Esophagus muscularis mucosa (tissue), 4 donors: Measurements from ENCODE around the gene MEIS1. TPM values are rescaled to one million over a fixed set of nuclear protein-coding genes. Genes with fewer than 3 reads are reported as not detected.

Experiments
- DNase-seq: peaks from one replicate; pipeline ENCODE4 v3.0.0-alpha.2; 2017; ENCODE audit errors: extremely low spot score
- H3K27ac ChIP-seq, 4 donors: fragments of 200-600 bp; sonication (generic); replicated peaks in 1 of 4; 1 replicate in 3 of 4; 2 replicates in 1 of 4; pipeline ENCODE4 v1.5.1; 2016 to 2019; ENCODE audit warnings: mild to moderate bottlenecking in 1 of 4
- H3K27me3 ChIP-seq, 4 donors: fragments of 200-600 bp; sonication (generic); one replicate each; pipeline versions ENCODE4 v1.5.1 to v1.6.0; 2016 to 2019
- H3K36me3 ChIP-seq, 4 donors: fragments of 200-600 bp; sonication (generic); one replicate each; pipeline ENCODE4 v1.5.1; 2016 to 2019
- H3K4me1 ChIP-seq, 4 donors: fragments of 200-600 bp; sonication (generic); one replicate each; pipeline ENCODE4 v1.5.1; 2016 to 2019
- H3K4me3 ChIP-seq, 4 donors: fragments of 200-600 bp; sonication (generic); 1 replicate in 2 of 4; 2 replicates in 2 of 4; pipeline ENCODE4 v1.5.1; 2016 to 2019; ENCODE audit warnings: mild to moderate bottlenecking in 4 of 4, moderate library complexity in 1 of 4
- H3K9me3 ChIP-seq, 4 donors: fragments of 200-600 bp; sonication (generic); 1 replicate in 3 of 4; 2 replicates in 1 of 4; pipeline ENCODE4 v1.5.1; 2016 to 2019
- CTCF ChIP-seq, 3 experiments: fragments of 200-600 bp in 2 of 3; fragments of 450-650 bp in 1 of 3; sonication (generic) in 2 of 3; IDR thresholded peaks; one replicate each; pipeline ENCODE4 v1.5.1; 2017 to 2019; ENCODE audit warnings: antibody characterized with exemption in 3 of 3, mild to moderate bottlenecking in 2 of 3, moderate library complexity in 1 of 3
- EP300 ChIP-seq: sonication (generic); formaldehyde crosslinking; IDR thresholded peaks from one replicate; pipeline ENCODE4 v1.6.1; 2017; ENCODE audit warnings: antibody characterized with exemption
- POLR2A ChIP-seq: fragments of 450-650 bp; IDR thresholded peaks from one replicate; pipeline ENCODE4 v1.6.1; 2017; ENCODE audit warnings: antibody characterized with exemption, moderate library complexity, mild to moderate bottlenecking, low read depth
- POLR2AphosphoS5 ChIP-seq, 2 donors: sonication (generic); formaldehyde crosslinking; IDR thresholded peaks; one replicate each; pipeline ENCODE4 v1.6.1; 2017; ENCODE audit warnings: antibody characterized with exemption in 2 of 2
- WGBS: methylation state at CpG from one replicate; pipeline ENCODE4 v1.1.5; 2018; 5-methylcytosine and 5-hydroxymethylcytosine counted together
- intact Hi-C: fragments of 100-400 bp; cut with DNase I; formaldehyde crosslinking; loops from one replicate; pipeline ENCODE4 v1.15.1; 2023
- total RNA-seq, 4 donors: library from RNA; depleted of rRNA; stranded (reverse); fragments of >200 nt; gene quantifications; one replicate each; pipeline versions ENCODE4 v1.1.0 to v1.2.1, GENCODE V29; 2016

The MEIS1 gene
- 100 to 1,000 TPM in 3 of 4 donors, 10 to 100 TPM in 1; 89.8 to 166 (median 132) TPM for total RNA-seq

DNA sequence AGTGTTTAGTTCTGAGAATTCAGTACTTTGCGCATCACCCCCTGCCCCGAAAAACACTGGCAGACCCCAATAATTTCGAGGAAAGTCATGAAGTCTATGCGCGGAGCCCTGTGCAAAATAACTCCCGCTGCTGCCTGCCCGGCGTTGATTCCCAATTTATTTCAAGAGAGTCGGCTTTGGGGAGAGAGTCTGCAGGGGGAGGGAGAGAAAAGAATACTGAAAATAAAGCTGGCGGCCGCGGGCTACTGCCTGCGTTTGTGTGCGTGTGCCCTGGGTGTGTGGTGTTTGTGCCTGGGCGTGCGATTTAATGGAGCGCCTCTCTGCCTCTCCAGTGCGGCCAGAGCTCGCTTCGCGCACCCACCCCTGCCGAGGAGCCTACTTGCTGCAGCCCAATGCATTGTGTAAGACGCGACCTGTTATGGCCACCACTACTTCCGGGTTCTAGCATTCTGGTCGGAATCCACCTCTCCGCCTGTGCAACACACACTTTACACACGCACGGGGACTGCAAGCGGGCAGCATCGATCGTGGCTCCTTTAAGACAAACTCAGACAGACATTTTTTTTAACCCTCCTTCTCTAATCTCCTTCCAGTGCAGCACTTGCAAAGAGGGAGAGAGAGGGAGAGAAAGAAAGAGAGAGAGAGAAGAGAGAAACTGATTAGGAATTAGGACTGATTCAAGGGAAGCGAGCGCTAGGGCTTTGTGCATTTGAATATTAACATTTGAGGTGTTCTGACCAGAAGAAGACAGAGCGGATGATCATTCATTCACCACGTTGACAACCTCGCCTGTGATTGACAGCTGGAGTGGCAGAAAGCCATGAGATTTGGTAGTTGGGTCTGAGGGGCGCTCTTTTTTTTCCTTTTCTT lies at the start of gene MEIS1:
Gene MEIS1 (plus strand): TSS at position 447 of the 870 bp plus-strand sequence. CDS start 732 bp downstream, outside the sequence.
- TF ChIP-seq POLR2A (peak; percentile 73), POLR2AphosphoS5 (IDR thresholded peaks at IDR 0.05) (peak; percentile 99 to 100), EP300 (no peak), CTCF (IDR thresholded peaks at IDR 0.05) (peak in 1 of 3 experiments; percentile 11)
- peaks cover 0 to 8% (median 0%) of the 10 kb centered on the region in 4 donors for H3K36me3 ChIP-seq
- H3K4me3 ChIP-seq, result peak within 1 kb of the TSS; percentile 77 to 85 (median 80)
- peaks cover 0 to 31% (median 22%) of the 10 kb centered on the region in 4 donors for H3K4me1 ChIP-seq
- no peaks in the 10 kb centered on the region for H3K9me3 ChIP-seq
- DNase-seq, result peak; percentile 98
- no peaks in the 10 kb centered on the region for H3K27me3 ChIP-seq
- WGBS, result under 1% methylated on average over 34 of the region's 38 CpGs
- intact Hi-C loops, result loop anchor here (5.0 kb wide), 4 partner anchors 257 to 1412 kb away; no protein-coding TSS in a partner anchor
- H3K27ac ChIP-seq, result peak within 1 kb of the TSS; percentile 86 to 98 (median 93)

DNA sequence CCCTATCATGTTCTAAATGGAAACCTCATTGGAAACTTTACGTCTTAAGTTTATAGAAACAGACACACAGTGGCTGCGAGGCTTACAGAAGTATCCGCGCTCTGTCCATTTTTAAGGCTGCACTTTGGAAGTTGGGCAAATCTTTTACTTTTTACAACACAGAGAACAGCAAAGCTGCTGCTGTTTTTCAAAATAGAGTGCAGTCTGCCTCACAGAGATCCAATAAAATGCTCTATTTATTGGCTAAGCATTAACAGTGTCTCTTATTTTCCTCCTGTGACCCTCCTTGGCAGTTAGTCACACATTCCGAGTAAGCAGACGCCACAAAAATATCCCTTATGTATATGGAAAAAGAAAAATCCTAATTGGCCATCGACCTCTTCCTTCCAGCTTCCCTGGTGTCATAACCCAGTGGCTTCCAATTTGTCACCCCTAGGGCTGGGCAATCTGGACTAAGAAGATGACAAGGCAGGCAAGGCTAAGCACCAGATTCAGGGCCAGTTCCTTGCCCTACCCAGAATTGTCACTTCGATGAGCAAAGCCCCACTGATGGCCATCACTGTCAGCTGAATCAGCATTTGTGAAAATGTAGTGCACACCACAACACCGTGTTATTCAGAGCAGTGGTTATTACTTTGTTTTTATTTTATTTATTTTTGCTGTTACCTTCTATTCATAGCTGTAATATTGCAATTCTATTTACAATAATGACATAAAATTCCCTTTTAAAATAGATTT lies 47.7 kb upstream of the MEIS1 start:
- no peak for TF ChIP-seq EP300
- no peak for TF ChIP-seq CTCF (IDR thresholded peaks at IDR 0.05)
- no peak for TF ChIP-seq POLR2AphosphoS5 (IDR thresholded peaks at IDR 0.05)
- no peak for TF ChIP-seq POLR2A
- intact Hi-C loops, result no loop called here
- Histone ChIP-seq H3K27ac (no peak overlapping the region), H3K9me3 (no peaks in the 10 kb centered on the region), H3K27me3 (no peaks in the 10 kb centered on the region), H3K36me3 (no peaks in the 10 kb centered on the region), H3K4me3 (no peak overlapping the region), H3K4me1 (no peaks in the 10 kb centered on the region)
- no peak for DNase-seq
- WGBS, result 80% methylated on average over 9 of the region's 9 CpGs

DNA sequence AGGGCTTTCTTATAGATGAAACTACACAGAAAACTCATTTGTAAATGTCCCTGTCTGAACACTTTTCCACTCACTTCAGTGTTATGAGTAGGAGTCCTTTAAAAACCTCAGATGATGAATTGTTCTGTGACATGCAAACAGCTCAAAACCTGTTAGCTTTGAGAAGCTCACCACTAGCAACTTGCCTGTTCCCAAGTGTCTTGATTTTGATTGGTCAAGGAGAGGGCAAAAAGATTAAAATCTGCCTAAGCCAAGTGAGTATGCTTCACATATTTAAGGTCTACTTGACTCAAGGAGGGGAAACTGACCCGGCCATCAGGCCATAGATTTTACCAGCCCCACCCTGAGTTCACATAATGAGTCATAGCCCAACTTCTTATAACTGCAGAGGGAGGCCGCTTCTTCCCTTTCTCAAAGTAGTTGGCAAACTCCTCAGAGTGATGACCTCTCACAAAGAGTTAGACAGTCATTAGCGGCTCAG lies 45.2 kb upstream of the MEIS1 start:
- H3K36me3 ChIP-seq, result no peaks in the 10 kb centered on the region
- H3K27me3 ChIP-seq, result no peaks in the 10 kb centered on the region
- no peak overlapping the region for H3K4me3 ChIP-seq
- intact Hi-C loops, result no loop called here
- WGBS, result 81% methylated on average over 3 of the region's 3 CpGs
- TF ChIP-seq POLR2AphosphoS5 (IDR thresholded peaks at IDR 0.05) (no peak), CTCF (IDR thresholded peaks at IDR 0.05) (no peak), EP300 (no peak)
- H3K9me3 ChIP-seq, result no peaks in the 10 kb centered on the region
- no peak overlapping the region for H3K27ac ChIP-seq
- H3K4me1 ChIP-seq, result no peaks in the 10 kb centered on the region
- no peak for DNase-seq

- no peak overlapping the region for H3K4me3 ChIP-seq
- no peak overlapping the region for H3K27ac ChIP-seq
- H3K27me3 ChIP-seq, result no peaks in the 10 kb centered on the region
- H3K4me1 ChIP-seq, result no peaks in the 10 kb centered on the region
- no peaks in the 10 kb centered on the region for H3K36me3 ChIP-seq
- H3K9me3 ChIP-seq, result no peaks in the 10 kb centered on the region
- WGBS, result 84% methylated on average over 4 of the region's 4 CpGs
- DNase-seq, result no peak
- TF ChIP-seq POLR2AphosphoS5 (IDR thresholded peaks at IDR 0.05) (no peak), CTCF (IDR thresholded peaks at IDR 0.05) (no peak), EP300 (no peak), POLR2A (no peak)
- intact Hi-C loops, result no loop called here
These were observed 44.8 kb upstream of the MEIS1 start for GRCh38 chr2:66390152-66390551.
